Measurements from ENCODE around the gene ADAMTS1. TPM values are rescaled to one million over a fixed set of nuclear protein-coding genes. Genes with fewer than 3 reads are reported as not detected.

Gene ADAMTS1
- total RNA-seq, 1 experiment from 2014 or later = 17.8 TPM

DNA sequence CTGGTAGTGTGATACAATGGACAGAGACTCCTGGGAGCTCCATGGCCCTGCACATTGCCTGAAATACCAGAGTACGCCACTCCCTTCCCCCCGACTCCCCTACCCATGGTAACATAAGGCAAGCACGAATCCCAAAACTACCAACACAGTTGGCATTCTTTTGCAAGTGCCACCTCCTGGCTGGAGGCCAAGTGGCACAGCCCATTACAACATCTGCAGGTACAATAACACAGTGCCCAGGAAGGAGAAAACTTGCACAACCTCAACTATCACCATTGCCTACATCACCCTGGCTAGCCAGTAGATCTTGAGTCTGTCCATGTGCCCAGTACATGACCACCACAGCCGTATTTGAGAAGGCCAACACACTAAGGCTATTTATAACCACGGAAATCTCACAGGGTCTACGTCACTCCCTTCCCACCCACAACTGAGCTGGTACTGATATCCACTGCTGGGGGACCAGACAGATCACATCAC, 11.7 kb downstream of the ADAMTS1 start:
- no peaks in the 10 kb centered on the region for H3K9me3 ChIP-seq (ENCODE audit: control insufficient read depth, low read depth, low read length)
- H3K18ac ChIP-seq (ENCODE audit: insufficient read length, low read depth, low read length) = no peak overlapping the region
- no peak overlapping the region for H4K5ac ChIP-seq (ENCODE audit: insufficient read length, low read depth, low read length)
- H2BK20ac ChIP-seq (ENCODE audit: low read depth, low read length, poor library complexity, severe bottlenecking) = no peak overlapping the region
- no peak for DNase-seq
- no peak overlapping the region for H3K4me2 ChIP-seq (ENCODE audit: insufficient read depth, insufficient read length, low read length)
- no peak overlapping the region for H2BK15ac ChIP-seq (ENCODE audit: low read depth, low read length)
- H3K27me3 ChIP-seq (ENCODE audit: insufficient read depth, low read length) = no peaks in the 10 kb centered on the region
- H4K91ac ChIP-seq (ENCODE audit: insufficient read length, low read depth, low read length) = no peak overlapping the region
- Mint-ChIP-seq H3K27ac (no peak overlapping the region), H3K27me3 (ENCODE audit: low read depth) (no peaks in the 10 kb centered on the region), H3K4me3 (no peak overlapping the region), H3K36me3 (ENCODE audit: insufficient read depth in 1 of 3, low read depth in 3 of 3) (peaks cover 13 to 22% (median 20%) of the 10 kb centered on the region in 3 experiments; a peak in 5 of 7 replicates), H3K9me3 (no peaks in the 10 kb centered on the region), H3K4me1 (peaks cover 0 to 4% of the 10 kb centered on the region in 2 experiments; a peak in 1 of 4 replicates)
- no peak overlapping the region for H3K4ac ChIP-seq (ENCODE audit: low read depth, low read length)
- no peaks in the 10 kb centered on the region for H3K79me1 ChIP-seq (ENCODE audit: insufficient read depth, low read depth, low read length, poor library complexity, severe bottlenecking)
- no peak overlapping the region for H2AK5ac ChIP-seq (ENCODE audit: insufficient read length, low read length)
- no peak overlapping the region for H2BK120ac ChIP-seq (ENCODE audit: low read depth, low read length, poor library complexity, severe bottlenecking)
- no peaks in the 10 kb centered on the region for H4K20me1 ChIP-seq (ENCODE audit: control insufficient read depth, insufficient read depth, insufficient read length)
- no peaks in the 10 kb centered on the region for H3K23me2 ChIP-seq (ENCODE audit: insufficient read length, low read depth, low read length, poor library complexity, severe bottlenecking)
- no peaks in the 10 kb centered on the region for H3K79me2 ChIP-seq (ENCODE audit: insufficient read depth, low read length)
- H2BK5ac ChIP-seq (ENCODE audit: insufficient read length, low read length) = no peak overlapping the region
- H2BK12ac ChIP-seq (ENCODE audit: insufficient read length, low read depth, low read length) = no peak overlapping the region
- no peak overlapping the region for H3K27ac ChIP-seq (ENCODE audit: insufficient read length, low read depth, low read length)
- H3K14ac ChIP-seq (ENCODE audit: insufficient read depth, low read length) = no peak overlapping the region
- H2AFZ ChIP-seq (ENCODE audit: low read length) = no peak overlapping the region
- TF ChIP-seq, protein P1, sequence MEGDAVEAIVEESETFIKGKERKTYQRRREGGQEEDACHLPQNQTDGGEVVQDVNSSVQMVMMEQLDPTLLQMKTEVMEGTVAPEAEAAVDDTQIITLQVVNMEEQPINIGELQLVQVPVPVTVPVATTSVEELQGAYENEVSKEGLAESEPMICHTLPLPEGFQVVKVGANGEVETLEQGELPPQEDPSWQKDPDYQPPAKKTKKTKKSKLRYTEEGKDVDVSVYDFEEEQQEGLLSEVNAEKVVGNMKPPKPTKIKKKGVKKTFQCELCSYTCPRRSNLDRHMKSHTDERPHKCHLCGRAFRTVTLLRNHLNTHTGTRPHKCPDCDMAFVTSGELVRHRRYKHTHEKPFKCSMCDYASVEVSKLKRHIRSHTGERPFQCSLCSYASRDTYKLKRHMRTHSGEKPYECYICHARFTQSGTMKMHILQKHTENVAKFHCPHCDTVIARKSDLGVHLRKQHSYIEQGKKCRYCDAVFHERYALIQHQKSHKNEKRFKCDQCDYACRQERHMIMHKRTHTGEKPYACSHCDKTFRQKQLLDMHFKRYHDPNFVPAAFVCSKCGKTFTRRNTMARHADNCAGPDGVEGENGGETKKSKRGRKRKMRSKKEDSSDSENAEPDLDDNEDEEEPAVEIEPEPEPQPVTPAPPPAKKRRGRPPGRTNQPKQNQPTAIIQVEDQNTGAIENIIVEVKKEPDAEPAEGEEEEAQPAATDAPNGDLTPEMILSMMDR (conservative IDR thresholded peaks at IDR 0.05) = no peak
- no peaks in the 10 kb centered on the region for H3K4me1 ChIP-seq (ENCODE audit: insufficient read depth, low read length)
- no peak overlapping the region for H3K23ac ChIP-seq (ENCODE audit: insufficient read length, low read depth, low read length)
- H4K8ac ChIP-seq (replicated peaks; ENCODE audit: insufficient read length, low read depth, low read length) = no peak overlapping the region
- no peak overlapping the region for H3K9ac ChIP-seq (ENCODE audit: extremely low read depth, insufficient read length, low read length)
- no peak overlapping the region for H3T11ph ChIP-seq (ENCODE audit: low read length)
- no CpG with 5 or more reads among the region's 6 CpGs for WGBS (ENCODE audit: extremely low coverage, insufficient read length, low lambda C conversion rate)
- H3K56ac ChIP-seq (ENCODE audit: insufficient read length, low read depth, low read length) = no peak overlapping the region
